GM12892 (cell line): Measurements from ENCODE around the gene AVEN.

ENCODE experiments used
- POLR2A ChIP-seq: IDR thresholded peaks from 2 replicates; pipeline ENCODE4 v1.6.1; 2011; ENCODE audit warnings: low read depth, low read length, control low read depth
- POLR2AphosphoS5 ChIP-seq: IDR thresholded peaks from 2 replicates; pipeline ENCODE4 v1.6.1; 2011; ENCODE audit warnings: low read depth, low read length, control low read depth

DNA sequence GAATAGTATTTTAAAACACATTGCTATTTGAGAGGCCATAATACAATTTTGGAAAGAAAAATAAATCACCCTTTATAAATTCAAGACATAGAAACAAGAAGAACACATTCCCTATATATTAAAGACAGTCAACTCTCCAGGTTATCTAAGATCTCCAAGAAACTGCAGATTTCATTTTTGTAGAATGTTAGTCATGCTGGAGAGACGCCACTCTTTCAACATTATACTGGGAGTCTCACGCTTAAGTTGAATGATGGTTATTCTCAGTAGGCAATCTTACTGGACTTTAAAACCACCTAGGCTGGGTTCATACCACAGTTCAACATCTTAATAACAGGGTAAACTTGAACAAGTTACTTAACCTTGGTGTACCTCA is 74.4 kb downstream of the AVEN start:
- TF ChIP-seq POLR2A (no peak), POLR2AphosphoS5 (no peak)
